ENCODE data around the gene NUDT14.

- TF ChIP-seq, protein P1, sequence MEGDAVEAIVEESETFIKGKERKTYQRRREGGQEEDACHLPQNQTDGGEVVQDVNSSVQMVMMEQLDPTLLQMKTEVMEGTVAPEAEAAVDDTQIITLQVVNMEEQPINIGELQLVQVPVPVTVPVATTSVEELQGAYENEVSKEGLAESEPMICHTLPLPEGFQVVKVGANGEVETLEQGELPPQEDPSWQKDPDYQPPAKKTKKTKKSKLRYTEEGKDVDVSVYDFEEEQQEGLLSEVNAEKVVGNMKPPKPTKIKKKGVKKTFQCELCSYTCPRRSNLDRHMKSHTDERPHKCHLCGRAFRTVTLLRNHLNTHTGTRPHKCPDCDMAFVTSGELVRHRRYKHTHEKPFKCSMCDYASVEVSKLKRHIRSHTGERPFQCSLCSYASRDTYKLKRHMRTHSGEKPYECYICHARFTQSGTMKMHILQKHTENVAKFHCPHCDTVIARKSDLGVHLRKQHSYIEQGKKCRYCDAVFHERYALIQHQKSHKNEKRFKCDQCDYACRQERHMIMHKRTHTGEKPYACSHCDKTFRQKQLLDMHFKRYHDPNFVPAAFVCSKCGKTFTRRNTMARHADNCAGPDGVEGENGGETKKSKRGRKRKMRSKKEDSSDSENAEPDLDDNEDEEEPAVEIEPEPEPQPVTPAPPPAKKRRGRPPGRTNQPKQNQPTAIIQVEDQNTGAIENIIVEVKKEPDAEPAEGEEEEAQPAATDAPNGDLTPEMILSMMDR (IDR thresholded peaks at IDR 0.05), result no peak
- TF ChIP-seq POLR2A (IDR thresholded peaks at IDR 0.05), result no peak
Observed at GRCh38 chr14:105206873-105207272, 25.8 kb upstream of the NUDT14 start.

Data from esophagus squamous epithelium (tissue), 4 donors.